HG02642 (cell line): ENCODE data around the gene STIP1.
"Not testable (repeated sequence)": the region's sequence is repeated elsewhere in the genome, so short reads cannot be mapped to it uniquely, and the experiment has no call there.

ENCODE experiments used
- ATAC-seq: cut with Tn5 transposase; IDR thresholded peaks from one replicate; pipeline ENCODE4 v1.9.1; 2021; ENCODE audit warnings: mild to moderate bottlenecking; ENCODE audit not compliant: unreplicated experiment, poor library complexity

Gene STIP1

DNA sequence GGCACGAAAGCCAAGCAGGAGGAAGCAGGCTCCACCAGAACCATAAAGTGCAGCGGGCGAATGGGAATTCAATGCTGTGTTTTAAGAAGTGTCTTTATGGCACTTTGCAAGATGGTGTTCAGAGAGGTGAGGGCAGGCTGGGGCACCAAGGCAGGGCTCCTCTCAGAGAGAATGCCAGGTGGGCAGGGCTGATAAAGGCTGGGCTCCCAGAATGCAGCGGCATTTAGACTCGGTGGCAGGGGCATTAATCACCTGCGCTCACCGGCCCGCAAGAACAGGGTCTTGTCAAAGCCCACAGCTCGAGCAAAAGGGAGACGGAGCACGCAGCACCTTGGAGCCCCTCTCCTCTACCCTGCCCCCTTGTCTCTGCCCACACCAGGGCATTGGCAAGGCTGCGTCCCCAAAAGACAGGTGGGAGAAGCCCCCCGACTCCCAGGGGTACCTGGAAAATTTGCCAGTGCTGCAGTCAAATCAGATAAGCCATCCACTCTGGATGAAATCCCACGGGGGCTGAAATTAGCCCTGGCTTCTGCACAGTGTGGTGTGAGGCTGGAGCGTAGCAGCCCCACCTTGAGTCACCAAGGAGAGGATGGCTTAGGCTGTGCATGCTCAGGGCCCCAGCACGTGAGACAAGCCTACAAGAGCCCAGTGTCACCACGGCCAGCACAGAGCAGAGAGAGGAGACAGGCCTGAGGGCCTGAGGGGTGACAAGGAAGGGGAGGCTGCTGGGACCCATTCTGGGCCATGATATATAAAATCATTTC, 28.2 kb upstream of the STIP1 start:
- no peak for ATAC-seq

GRCh38 chr11:64161037-64161436, 24.9 kb upstream of the STIP1 start:
- ATAC-seq = no peak

GRCh38 chr11:64162769-64163168, 23.2 kb upstream of the STIP1 start:
- ATAC-seq = not testable (repeated sequence)

GRCh38 chr11:64163951-64164350, 22.0 kb upstream of the STIP1 start:
- ATAC-seq = no peak

DNA sequence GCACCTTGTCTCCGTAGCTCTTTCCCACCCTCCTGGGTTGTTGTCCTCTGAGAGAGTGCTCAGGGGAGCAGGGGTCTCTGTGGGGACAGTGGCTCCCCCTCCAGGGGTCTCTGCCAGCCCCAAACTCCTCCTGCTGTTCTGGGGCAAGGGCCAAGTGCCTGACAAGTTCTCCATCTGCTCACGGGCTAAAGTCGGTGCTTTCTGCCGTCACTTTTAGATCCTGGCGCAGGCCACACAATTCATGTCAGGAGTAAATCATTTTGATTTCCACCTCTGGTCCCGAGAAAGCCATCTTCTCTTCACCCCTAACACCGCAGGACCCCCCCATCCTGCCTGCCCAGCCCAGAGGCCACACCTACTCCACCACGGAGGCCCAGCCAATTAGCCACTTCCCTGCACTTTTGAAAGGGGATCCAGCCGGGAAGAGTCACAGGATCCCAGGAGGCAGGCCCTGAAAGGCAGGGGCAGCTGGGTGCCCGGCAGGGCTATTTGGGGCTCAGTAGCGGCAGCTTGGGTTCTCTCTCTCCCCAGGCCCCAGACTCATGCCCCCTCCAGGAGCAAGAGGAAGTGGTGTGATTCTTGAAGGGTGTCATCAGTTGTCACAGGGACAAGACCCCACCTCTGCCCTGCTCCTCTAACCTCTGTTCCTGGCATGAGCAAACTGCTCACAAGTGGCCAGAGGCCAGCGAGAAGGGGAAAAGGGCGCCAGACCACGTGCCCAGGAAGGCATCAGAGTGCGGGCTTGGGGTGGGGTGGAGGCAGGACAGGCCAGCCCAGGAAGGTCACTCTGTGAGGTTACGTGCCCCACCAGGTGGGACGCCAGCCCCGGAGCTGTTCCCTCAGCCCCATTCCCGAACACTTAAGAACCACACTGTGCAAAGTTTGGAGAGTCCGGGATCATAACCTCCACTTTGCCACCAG, 21.3 kb upstream of the STIP1 start:
- no peak for ATAC-seq

DNA sequence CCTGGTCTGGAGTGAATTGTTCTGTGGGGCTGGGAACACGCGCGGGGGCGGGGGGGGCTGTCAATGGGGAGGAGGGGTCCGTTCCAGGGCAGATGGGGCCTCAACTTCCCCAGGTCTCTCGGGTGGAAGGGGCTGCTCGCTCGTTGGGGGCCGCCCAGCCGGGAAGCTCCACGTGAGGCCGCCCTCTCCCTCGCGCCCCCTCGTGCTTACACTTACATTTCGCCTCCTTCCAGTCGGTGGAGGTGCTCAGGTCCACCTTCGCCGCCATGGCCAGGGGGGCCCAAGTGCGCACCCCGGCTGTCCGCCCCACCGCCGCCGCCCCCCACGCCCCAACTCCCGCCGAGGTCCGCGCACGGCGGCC, 20.5 kb upstream of the STIP1 start:
- ATAC-seq = peak; percentile 16

DNA sequence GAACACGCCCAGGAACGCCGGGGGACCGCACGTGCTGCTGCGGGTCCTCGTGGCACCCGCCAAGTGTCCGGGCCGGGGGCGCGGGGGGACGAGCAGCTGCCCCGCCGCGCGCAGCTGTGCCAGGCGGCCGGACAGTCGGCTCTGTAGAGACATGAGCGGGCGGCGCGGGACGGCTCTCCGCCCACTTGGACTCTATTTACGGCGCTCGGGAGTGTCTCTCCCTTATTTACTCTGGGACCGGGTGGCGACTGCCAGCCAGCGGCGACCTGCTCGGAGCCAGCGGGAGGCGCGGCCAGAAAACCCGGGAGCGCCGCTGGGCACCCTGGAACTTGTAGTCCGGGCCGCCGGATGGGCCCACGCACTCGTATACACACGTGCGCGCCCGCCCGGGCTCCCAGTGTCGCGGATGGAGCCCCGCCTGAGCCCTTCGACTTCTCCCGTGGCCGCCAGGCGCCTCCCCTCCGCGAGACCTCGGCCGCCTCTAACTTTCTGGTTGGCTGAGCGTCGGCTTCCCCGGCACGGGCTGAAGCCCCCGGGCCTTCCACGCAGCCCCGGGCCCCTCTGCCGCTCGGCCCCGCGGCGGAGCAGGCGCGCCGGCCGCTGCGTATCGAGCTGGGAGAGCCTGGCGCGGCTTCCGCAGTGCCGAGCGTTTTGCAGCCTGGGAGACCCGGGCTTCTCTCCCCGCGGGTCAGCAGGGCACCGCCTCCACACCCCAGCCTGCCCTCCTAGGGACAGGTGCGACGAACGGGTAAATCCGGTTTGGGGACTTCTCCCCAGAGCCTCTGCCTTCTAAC, 19.9 kb upstream of the STIP1 start, which contains the start of gene MACROD1:
MACROD1 (minus strand) TSS at position 272 of the 794 bp plus-strand sequence; CDS start at position 153, 119 bp downstream.
- peak; percentile 88 for ATAC-seq

DNA sequence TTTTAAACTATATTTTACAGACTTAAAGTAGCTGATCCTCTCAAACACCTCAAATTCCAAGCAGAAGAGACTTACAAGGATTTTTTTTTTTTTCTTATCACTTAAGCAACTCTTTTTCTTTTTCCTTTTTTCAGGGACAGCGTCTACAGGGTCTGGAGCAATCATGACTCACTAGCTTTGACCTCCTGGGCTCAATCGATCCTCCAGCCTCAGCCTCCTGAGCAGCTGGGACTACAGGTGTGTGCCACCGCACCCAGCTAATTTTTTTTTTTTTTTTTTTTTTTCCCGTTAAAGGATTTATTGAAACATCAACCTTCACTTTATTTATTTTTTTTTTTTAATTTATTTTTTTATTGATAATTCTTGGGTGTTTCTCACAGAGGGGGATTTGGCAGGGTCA, 15.6 kb upstream of the STIP1 start:
- no peak for ATAC-seq

- ATAC-seq = no peak
Measured at GRCh38 chr11:64173616-64174355, 12.2 kb upstream of the STIP1 start.

- ATAC-seq = no peak
Measured at GRCh38 chr11:64176751-64177150, 9.2 kb upstream of the STIP1 start.

- no peak for ATAC-seq
Measured at GRCh38 chr11:64178203-64178602, 7.8 kb upstream of the STIP1 start.

- no peak for ATAC-seq
Measured at GRCh38 chr11:64178951-64179639, 6.9 kb upstream of the STIP1 start.

- ATAC-seq = no peak
Measured at GRCh38 chr11:64180891-64181290, 5.1 kb upstream of the STIP1 start.

GRCh38 chr11:64181506-64182411, 4.2 kb upstream of the STIP1 start:
- no peak for ATAC-seq

- ATAC-seq = no peak
Measured at GRCh38 chr11:64183890-64184289, 2.1 kb upstream of the STIP1 start.

- ATAC-seq = peak; percentile 25
Measured at GRCh38 chr11:64185175-64185692, 737 bp upstream of the STIP1 start.

DNA sequence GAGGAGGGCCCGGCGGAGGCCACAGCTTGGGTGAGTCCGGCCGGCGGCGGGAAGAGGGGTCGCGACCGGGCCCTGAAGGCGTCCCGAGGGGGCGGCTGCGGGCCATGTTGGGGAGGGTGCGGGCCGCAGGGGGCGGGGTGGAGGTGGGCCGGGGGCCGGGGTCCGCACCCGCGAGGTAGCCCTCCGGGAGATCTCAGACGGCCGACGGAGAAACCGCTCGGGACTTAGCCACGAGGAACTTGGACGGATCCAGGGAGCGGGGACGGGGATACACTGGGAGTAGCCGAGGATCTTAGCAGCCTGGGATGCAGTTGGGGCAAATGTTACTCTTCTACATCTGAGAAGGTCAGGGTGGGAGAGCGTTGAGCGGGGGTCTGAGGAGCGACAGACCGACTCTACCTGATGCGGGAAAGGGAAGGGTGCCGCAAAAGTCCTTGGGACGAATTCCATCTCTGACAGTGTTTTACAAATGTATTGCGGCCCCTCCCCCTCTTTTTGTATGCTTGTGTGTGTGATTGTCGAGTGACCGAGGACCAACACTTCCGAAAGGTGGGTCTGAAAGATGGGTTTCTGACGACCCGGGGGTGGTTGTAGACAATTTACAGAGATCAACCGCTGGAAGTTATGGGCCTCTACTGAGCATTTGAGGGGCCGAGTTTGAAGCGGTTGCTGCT, 658 bp downstream of the STIP1 start:
- ATAC-seq = peak; percentile 2

- ATAC-seq = no peak
Measured at GRCh38 chr11:64192434-64192833, 6.5 kb downstream of the STIP1 start.
